ENCODE data around the gene PATL2.

DNA sequence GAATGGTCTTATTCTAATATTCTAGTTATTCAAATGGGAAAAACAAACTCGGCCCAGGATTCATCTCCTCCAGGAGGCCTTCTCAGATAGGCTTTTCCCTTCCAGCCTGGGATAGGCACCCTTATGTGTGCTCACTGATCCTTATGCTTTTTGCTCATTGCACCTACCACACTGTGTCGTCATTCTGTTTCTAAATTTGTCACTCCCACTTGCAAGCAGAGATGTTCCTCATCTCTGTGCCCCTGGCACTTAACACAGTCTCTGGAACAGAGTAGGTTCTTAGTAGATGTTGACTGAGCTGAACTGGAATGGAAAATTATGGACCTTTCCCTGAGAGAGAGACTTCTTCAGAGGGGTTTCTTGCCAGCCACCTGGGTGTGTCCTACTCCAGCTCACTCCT is 28.9 kb downstream of the PATL2 start:
- no peak for TF ChIP-seq CTCF (IDR thresholded peaks at IDR 0.05 in 8 of 11, conservative IDR thresholded peaks at IDR 0.05 in 3 of 11)
- TF ChIP-seq POLR2A (IDR thresholded peaks at IDR 0.05): no peak
- TF ChIP-seq POLR2AphosphoS5 (IDR thresholded peaks at IDR 0.05): no peak

Data from spleen (tissue), 7 donors.